ENCODE measurements around the gene MRPS27. TPM values are rescaled to one million over a fixed set of nuclear protein-coding genes. Genes with fewer than 3 reads are reported as not detected.
A peak's percentile ranks its signal among the peaks of the same experiment; 100 is the strongest.

MRPS27 gene
- 100 to 1,000 TPM in 1 of 3 donors, 10 to 100 TPM in 2; 83.4 to 107 (median 88.1) TPM for total RNA-seq

DNA sequence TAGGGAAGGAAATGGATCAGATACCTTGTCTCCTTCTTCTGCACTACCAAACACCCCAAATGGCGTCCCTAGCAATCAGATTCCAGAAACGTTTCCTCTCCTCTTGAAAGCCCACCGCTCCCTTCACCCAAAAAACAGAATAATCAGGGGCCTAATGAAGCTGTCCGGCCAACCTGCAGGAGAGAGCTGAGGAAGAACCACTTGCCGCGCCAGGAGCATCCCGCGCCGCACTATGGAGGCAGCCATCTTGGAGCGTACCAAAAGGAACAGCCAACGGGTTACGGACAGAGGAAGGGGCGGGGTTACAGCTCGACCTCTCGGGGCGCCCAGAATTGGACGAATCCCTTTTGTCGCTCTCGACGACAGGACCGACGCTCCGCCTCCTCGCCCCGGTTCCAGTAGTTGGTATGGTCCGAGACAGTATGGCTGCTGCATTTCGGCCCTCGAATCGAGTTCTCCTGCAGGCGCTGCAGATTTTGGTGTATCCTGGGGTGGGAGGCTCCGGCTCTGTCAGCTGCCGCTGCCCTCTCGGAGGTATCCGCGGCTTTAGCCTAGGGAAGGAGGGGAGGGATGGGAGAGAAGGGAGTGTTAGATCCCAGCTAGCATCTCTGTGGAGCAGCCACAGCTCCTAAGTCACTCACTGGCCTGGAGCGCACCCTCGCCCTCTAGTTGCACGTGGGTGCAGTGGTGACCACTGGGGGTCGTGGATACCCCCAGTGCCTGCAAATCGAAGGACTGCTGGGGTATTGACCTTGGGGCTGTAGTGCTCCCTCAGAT lies at the start of gene MRPS27, which contains the start of gene PTCD2:
MRPS27 (minus strand) TSS at position 265 of the 777 bp plus-strand sequence; CDS start at position 246, 19 bp downstream.
PTCD2 (plus strand) TSS at position 398 of the 777 bp plus-strand sequence; CDS start at position 408, 10 bp downstream.
- no peaks in the 10 kb centered on the region for H3K9me3 Mint-ChIP-seq
- peak; percentile 99 to 100 for ATAC-seq
- DNase-seq: peak; percentile 91
- H3K36me3 Mint-ChIP-seq (ENCODE audit: insufficient read depth): peaks cover 29% of the 10 kb centered on the region
- H3K4me1 Mint-ChIP-seq (ENCODE audit: low read depth): peaks cover 35% of the 10 kb centered on the region
- no peaks in the 10 kb centered on the region for H3K27me3 Mint-ChIP-seq (ENCODE audit: low read depth)
- H3K4me3 Mint-ChIP-seq: peak within 1 kb of the TSS; percentile 98

DNA sequence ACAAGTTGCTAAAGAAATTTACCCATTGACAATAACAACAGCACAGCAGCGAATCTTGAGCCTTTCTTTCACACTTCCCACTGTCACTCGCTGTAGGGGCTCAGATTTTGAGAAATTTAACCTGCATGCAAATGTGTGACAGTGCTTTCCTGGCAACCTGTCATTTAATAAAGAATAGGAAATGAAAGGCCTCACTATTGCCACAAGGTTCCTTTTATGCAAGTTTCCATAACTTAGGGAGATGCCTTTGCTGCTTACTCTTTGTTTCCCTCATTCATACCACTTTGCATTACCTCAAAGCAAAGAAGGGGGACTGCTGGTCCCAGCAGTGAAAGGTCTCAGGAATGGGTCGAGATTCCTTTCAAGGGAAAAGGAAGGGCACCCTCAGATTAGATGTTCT lies 49.7 kb upstream of the MRPS27 start:
- Mint-ChIP-seq H3K27me3 (ENCODE audit: low read depth) (no peaks in the 10 kb centered on the region), H3K36me3 (ENCODE audit: insufficient read depth) (peaks cover 14% of the 10 kb centered on the region), H3K4me3 (no peak overlapping the region), H3K9me3 (no peaks in the 10 kb centered on the region), H3K4me1 (ENCODE audit: low read depth) (no peaks in the 10 kb centered on the region)
- ATAC-seq (no peak), DNase-seq (no peak)

DNA sequence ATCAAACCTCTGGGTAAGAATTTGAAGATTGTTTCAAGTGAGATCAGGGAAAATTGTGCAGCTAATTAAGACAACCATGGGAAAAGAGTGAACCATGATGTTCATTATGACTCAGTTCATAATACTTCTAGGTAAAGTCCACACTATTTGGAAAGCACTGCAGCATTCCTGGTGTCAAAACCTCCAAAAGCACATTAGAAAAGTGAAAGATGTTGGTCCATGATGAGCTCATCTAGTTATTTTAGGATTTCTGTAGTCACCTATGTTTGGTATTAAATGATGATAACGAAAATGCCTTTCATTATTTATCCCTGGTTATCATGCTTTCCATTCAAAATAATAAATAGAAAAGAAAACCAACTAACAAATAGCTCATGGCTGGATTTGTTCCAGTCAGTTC lies 49.3 kb upstream of the MRPS27 start:
- peaks cover 14% of the 10 kb centered on the region for H3K36me3 Mint-ChIP-seq (ENCODE audit: insufficient read depth)
- H3K27me3 Mint-ChIP-seq (ENCODE audit: low read depth): no peaks in the 10 kb centered on the region
- no peaks in the 10 kb centered on the region for H3K9me3 Mint-ChIP-seq
- DNase-seq (no peak), ATAC-seq (no peak)
- no peak overlapping the region for H3K4me3 Mint-ChIP-seq
- no peaks in the 10 kb centered on the region for H3K4me1 Mint-ChIP-seq (ENCODE audit: low read depth)

DNA sequence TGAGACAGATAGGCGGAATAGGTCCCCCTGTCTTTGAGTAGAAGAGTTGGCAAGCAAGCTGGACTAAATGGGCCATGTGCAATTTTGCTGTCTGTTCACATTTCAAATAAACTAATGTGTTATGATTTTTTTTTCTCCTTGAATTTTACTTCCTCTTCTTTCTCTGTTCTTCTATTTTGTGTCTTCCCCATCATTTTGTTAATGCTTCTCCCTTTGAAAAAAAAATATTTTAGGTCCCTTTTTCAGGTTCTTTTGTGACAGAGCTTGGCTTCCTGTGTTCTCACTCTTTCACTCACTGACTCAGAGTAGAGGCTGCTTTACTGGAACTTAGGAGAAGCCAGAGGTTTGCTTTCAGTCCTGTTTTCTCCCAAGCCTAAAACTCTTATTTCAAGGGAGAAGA lies 48.2 kb upstream of the MRPS27 start:
- Mint-ChIP-seq H3K4me1 (ENCODE audit: low read depth) (no peaks in the 10 kb centered on the region), H3K27me3 (ENCODE audit: low read depth) (no peaks in the 10 kb centered on the region), H3K36me3 (ENCODE audit: insufficient read depth) (peaks cover 10% of the 10 kb centered on the region), H3K9me3 (no peaks in the 10 kb centered on the region), H3K4me3 (no peak overlapping the region)
- DNase-seq (no peak), ATAC-seq (no peak)

DNA sequence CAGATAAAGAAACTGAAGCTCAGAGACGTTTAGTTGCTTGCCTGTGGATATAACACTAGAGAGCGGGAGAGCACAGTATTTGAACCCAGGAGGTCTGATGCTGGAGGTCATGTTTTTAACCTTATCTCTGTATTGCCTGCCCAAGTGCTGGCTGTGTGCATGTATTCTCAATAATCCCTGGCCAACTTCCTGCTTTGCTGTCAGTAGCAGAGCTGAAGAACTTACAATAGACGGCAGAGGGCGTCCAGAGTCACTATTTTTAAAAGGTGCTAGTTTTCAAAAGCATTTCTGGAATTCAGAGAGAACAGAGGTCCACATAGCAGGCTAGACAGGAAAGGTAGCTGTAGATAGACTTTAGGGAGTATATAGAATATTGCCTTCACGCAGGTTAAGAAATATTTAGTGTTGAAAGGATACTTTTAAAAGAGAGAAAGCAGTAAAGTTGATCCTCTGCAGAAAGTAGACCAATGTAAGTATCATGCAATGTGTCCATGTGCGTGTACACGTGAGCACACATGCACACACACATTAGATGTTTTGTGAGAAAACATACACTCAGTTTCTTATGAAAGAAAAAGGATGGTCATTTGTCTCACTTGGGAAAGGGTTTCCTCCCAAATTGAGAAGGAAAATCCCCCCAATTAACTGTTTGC lies 46.4 kb upstream of the MRPS27 start:
- ATAC-seq: peak; percentile 54 to 58
- no peak for DNase-seq
- no peak overlapping the region for H3K4me3 Mint-ChIP-seq
- no peaks in the 10 kb centered on the region for H3K9me3 Mint-ChIP-seq
- no peaks in the 10 kb centered on the region for H3K27me3 Mint-ChIP-seq (ENCODE audit: low read depth)
- peaks cover 16% of the 10 kb centered on the region for H3K36me3 Mint-ChIP-seq (ENCODE audit: insufficient read depth)
- no peaks in the 10 kb centered on the region for H3K4me1 Mint-ChIP-seq (ENCODE audit: low read depth)

DNA sequence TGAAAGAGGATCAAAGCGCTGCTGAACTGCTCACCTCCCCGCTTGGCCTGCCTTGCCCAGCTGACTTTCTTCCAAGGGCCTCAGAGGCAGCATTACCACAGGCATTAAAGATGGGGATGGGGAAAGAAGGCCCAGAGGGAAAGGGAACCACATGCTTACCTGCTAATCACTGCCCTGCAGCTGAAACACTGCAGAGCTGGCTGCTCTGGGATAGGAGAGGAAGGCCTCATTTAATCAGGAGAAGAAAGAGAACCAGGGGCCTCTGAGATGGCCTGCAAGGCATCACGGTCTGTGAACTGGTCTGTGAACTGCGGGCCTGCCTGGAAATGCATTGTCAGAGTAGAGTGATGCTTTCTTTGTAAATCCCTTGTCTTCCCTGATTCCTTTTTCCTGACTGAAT lies 44.9 kb upstream of the MRPS27 start:
- H3K9me3 Mint-ChIP-seq: no peaks in the 10 kb centered on the region
- peaks cover 22% of the 10 kb centered on the region for H3K36me3 Mint-ChIP-seq (ENCODE audit: insufficient read depth)
- no peak overlapping the region for H3K4me3 Mint-ChIP-seq
- no peak for DNase-seq
- no peak for ATAC-seq
- H3K27me3 Mint-ChIP-seq (ENCODE audit: low read depth): no peaks in the 10 kb centered on the region
- H3K4me1 Mint-ChIP-seq (ENCODE audit: low read depth): no peaks in the 10 kb centered on the region

DNA sequence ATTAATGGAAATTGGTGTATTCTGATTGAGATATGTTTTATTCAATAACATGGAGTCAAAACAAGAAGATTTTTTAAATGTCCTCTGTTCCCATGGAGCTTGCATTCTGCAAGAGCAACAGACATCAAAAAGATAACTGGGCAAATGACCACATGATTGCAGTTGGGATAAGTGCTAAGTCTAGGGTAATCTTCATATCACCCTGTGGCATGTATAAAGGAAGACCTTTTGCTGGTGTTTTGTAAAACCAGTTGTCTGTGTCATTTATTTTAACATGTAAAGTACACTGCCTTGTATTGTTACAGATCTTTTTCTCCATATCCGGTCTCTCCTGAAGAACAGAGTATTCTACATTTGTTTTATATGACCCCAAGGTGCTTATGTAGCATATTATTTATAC lies 44.1 kb upstream of the MRPS27 start:
- peaks cover 29% of the 10 kb centered on the region for H3K36me3 Mint-ChIP-seq (ENCODE audit: insufficient read depth)
- no peak overlapping the region for H3K4me3 Mint-ChIP-seq
- ATAC-seq (no peak), DNase-seq (no peak)
- no peaks in the 10 kb centered on the region for H3K27me3 Mint-ChIP-seq (ENCODE audit: low read depth)
- H3K4me1 Mint-ChIP-seq (ENCODE audit: low read depth): no peaks in the 10 kb centered on the region
- H3K9me3 Mint-ChIP-seq: no peaks in the 10 kb centered on the region

DNA sequence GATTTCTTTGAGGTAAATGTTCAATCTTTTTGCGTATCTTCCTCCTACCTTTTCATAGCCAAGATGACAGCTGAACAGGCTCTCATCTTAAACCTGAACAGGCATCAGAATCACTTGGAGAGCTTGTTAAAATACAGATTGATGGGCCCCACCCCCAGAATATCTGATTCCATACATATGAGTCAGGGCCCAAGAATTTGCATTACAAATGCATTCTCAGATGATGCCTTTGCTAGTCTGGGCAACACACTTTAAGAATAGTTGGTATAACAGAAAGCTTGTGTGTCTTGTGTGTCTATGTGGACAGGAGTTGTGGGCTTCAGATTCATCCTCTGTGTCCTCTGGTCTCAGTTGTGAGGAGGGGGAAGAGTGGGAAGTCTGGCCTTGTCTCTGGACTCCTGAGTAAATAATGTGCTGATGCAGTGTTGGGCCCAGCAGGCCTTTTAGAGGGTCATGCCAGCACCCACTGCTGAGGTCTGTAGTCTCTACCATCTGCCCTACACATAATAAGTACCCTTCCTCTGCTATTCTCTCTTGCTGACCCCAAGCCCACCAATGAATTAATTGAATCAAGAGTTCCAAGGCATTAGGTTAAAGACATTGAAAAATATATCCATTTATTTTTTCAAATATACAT lies 43.2 kb upstream of the MRPS27 start:
- no peak for DNase-seq
- Mint-ChIP-seq H3K9me3 (no peaks in the 10 kb centered on the region), H3K4me3 (no peak overlapping the region), H3K4me1 (ENCODE audit: low read depth) (no peaks in the 10 kb centered on the region), H3K36me3 (ENCODE audit: insufficient read depth) (peaks cover 35% of the 10 kb centered on the region), H3K27me3 (ENCODE audit: low read depth) (no peaks in the 10 kb centered on the region)
- ATAC-seq: no peak

DNA sequence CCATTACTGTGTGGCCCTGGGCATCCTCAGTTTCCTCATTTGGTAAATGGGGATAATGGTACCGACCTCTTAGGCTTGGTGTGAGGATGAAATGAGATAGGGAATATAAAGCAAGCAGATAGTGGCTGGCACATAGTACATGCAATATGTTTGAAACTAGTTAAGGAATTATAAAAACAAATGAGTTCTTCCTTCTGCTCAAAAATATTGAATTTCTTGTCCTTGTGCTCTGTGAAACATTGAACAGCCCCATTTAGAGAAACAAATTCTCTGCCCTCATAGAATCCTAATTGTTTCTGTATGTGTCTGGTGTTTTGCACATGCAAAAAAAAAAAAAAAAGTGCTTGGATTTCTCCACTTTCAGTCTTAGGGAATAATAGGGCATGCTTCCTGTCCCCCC lies 39.8 kb upstream of the MRPS27 start:
- no peak overlapping the region for H3K4me3 Mint-ChIP-seq
- no peaks in the 10 kb centered on the region for H3K27me3 Mint-ChIP-seq (ENCODE audit: low read depth)
- peaks cover 37% of the 10 kb centered on the region for H3K36me3 Mint-ChIP-seq (ENCODE audit: insufficient read depth)
- DNase-seq: no peak
- no peaks in the 10 kb centered on the region for H3K4me1 Mint-ChIP-seq (ENCODE audit: low read depth)
- ATAC-seq: no peak
- H3K9me3 Mint-ChIP-seq: no peaks in the 10 kb centered on the region

DNA sequence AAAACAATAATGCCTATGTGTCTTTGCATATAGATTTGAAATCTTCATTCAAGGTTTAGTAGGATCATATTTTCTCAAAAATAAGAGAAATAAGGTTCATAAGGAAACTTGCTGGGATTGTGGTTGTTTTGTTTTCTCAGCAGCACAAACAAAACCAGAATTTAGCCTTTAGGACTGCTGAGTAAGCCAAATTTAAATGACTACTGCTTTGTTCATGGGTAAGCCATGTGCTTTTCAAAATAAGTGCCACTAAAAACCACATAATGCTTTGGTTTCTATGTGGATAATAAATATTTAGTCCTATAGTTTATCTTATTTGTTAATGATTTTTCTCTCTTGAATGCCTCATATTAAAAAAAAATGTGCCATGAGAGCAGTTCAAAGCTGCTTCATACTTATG lies 38.9 kb upstream of the MRPS27 start:
- no peak overlapping the region for H3K4me3 Mint-ChIP-seq
- ATAC-seq (no peak), DNase-seq (no peak)
- H3K9me3 Mint-ChIP-seq: no peaks in the 10 kb centered on the region
- peaks cover 37% of the 10 kb centered on the region for H3K36me3 Mint-ChIP-seq (ENCODE audit: insufficient read depth)
- no peaks in the 10 kb centered on the region for H3K27me3 Mint-ChIP-seq (ENCODE audit: low read depth)
- H3K4me1 Mint-ChIP-seq (ENCODE audit: low read depth): no peaks in the 10 kb centered on the region

DNA sequence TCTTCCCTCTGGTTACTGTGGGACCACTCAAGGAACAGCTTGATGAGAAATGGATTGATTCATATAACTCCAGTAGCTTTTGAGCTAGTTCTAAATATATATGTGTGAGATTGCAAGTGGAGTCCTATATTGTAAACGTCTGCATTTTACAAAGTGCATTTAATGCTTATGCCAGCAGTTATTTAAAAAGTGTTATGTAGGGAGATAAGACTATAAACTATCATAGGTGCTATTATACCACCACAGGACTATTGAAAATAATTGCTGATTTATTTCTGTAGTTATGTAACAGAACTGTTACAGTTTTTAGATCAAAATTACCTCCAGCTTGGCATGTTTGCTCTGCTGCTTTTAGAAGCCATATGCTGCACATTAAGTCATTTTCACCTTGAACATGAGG lies 36.3 kb upstream of the MRPS27 start:
- no peaks in the 10 kb centered on the region for H3K27me3 Mint-ChIP-seq (ENCODE audit: low read depth)
- no peaks in the 10 kb centered on the region for H3K4me1 Mint-ChIP-seq (ENCODE audit: low read depth)
- no peaks in the 10 kb centered on the region for H3K9me3 Mint-ChIP-seq
- DNase-seq (no peak), ATAC-seq (no peak)
- no peak overlapping the region for H3K4me3 Mint-ChIP-seq
- H3K36me3 Mint-ChIP-seq (ENCODE audit: insufficient read depth): peaks cover 35% of the 10 kb centered on the region

DNA sequence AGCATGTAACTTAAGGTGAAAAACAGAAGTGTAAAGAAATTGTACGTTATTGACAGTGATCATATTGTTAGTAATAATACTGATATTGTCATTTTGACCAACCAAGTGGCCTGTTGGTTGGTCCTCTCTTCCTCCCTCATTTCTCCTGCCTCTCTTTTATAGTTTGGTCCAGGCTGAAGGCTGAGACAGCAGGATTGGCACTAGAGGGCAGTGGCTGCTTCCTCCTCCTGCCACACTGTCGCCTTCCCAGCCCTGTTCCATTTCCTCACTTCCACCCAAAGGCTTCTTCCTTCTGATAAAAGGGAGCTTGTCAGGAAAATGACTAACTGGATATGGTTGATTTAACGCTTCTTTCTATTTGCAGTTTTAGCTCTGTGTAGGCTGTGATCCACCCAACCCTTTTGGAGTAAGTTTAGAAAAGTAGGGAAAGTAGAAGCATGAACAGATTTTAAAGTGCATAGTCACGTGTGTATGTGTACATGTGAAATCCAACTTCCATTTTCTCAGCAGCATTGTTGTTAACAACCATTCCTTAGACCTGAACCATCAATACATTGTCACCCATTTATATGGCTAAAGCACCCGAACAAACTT lies 35.8 kb upstream of the MRPS27 start:
- Mint-ChIP-seq H3K36me3 (ENCODE audit: insufficient read depth) (peaks cover 33% of the 10 kb centered on the region), H3K27me3 (ENCODE audit: low read depth) (no peaks in the 10 kb centered on the region), H3K9me3 (no peaks in the 10 kb centered on the region), H3K4me1 (ENCODE audit: low read depth) (no peaks in the 10 kb centered on the region), H3K4me3 (no peak overlapping the region)
- ATAC-seq (no peak), DNase-seq (no peak)

DNA sequence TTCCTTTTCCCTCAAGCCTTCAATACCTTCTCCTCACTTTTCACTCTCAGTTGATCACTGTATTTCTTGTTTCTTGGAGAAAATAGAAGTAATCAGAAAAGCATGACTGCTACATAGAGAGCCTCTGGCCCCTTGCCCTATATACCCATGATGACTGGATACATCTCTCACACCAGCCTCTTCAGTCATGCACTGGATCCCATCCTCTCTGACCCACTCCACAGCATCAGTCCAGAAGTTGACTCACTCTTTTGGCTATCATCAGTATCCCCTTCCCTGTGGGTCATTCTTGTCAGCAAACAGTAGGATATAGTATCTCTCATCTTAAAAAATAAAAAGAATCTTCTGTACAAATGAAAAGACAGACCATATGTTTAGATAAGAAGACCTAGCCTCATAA lies 33.0 kb upstream of the MRPS27 start:
- no peak for ATAC-seq
- Mint-ChIP-seq H3K4me1 (ENCODE audit: low read depth) (peaks cover 7% of the 10 kb centered on the region), H3K27me3 (ENCODE audit: low read depth) (no peaks in the 10 kb centered on the region), H3K36me3 (ENCODE audit: insufficient read depth) (peaks cover 20% of the 10 kb centered on the region), H3K9me3 (no peaks in the 10 kb centered on the region), H3K4me3 (no peak overlapping the region)
- DNase-seq: no peak

DNA sequence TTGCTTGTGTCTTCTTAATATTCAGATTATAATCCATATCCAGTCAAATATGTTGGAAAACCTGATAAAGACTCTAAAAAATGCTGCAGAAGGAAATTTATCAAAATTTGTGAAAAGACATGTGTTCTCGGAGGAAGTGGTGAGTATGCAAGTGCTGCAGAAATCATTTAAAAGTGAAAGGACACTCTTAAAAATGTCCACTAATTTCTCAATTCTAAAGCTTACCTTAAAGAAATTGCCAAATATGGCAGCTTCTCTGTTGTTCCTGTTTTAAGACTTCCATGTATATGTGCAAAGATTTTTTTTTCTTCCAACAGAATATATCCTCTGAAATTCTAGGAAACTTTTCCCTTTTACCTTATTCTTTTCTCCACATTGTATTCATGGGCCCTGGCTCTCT lies 32.6 kb upstream of the MRPS27 start:
- Mint-ChIP-seq H3K4me3 (no peak overlapping the region), H3K9me3 (no peaks in the 10 kb centered on the region), H3K36me3 (ENCODE audit: insufficient read depth) (peaks cover 18% of the 10 kb centered on the region), H3K27me3 (ENCODE audit: low read depth) (no peaks in the 10 kb centered on the region), H3K4me1 (ENCODE audit: low read depth) (peaks cover 7% of the 10 kb centered on the region)
- ATAC-seq (no peak), DNase-seq (no peak)

Measured in activated T-cell treated with anti-CD3 and anti-CD28 coated beads, Interleukin-2, amount 50 U/mL, for 4 hours (primary cell).